ENCODE data around the gene TRABD. TPM values are rescaled to one million over a fixed set of nuclear protein-coding genes. Genes with fewer than 3 reads are reported as not detected.
"Not testable (repeated sequence)": the region's sequence is repeated elsewhere in the genome, so short reads cannot be mapped to it uniquely, and the experiment has no call there.

The TRABD gene
- total RNA-seq, 1 experiment from 2014 or later: 57.3 TPM

DNA sequence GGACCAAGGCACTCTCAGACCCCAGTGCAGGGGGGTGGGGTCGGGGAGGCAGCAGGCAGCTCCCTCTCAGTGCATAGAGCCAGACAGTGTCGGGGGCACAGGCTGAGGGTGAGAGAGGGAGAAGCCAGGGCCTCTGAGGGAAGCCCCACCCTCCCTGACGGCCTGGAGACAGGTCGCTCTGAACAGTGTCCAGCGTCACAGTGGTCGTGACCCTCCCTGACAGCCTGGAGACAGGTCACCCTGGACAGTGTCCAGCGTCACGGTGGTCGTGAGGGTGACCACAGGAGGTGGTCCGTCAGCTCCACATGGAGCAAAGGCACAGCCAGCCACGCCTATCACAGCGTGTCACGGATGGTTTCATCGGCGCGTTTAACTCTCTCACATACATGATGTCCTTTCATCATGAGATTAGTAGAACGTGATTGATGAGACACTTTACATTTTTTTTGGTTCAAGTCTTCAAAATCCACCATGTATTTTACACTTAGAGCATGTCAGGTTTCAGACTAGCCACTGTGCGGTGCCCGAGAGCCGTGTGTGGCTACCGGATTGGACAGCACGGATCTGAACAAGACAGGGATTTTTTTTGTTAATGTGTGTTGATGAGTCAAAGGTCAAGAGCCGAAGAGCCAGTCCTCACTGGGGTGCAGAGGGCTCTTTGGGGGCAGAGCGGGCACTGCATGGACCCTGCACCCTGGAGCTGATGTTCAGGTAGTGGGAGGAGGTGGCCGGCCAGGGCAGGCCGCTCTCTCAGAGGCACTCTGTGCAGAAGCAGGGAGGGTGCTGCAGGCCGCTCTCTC is 39.1 kb upstream of the TRABD start:
- intact Hi-C loops (cut with micrococcal nuclease; ENCODE audit: unreplicated experiment): loop anchor here (5.0 to 10.0 kb wide), 2 partner anchors 212 to 351 kb away; no protein-coding TSS in a partner anchor
- TF ChIP-seq, protein P1, sequence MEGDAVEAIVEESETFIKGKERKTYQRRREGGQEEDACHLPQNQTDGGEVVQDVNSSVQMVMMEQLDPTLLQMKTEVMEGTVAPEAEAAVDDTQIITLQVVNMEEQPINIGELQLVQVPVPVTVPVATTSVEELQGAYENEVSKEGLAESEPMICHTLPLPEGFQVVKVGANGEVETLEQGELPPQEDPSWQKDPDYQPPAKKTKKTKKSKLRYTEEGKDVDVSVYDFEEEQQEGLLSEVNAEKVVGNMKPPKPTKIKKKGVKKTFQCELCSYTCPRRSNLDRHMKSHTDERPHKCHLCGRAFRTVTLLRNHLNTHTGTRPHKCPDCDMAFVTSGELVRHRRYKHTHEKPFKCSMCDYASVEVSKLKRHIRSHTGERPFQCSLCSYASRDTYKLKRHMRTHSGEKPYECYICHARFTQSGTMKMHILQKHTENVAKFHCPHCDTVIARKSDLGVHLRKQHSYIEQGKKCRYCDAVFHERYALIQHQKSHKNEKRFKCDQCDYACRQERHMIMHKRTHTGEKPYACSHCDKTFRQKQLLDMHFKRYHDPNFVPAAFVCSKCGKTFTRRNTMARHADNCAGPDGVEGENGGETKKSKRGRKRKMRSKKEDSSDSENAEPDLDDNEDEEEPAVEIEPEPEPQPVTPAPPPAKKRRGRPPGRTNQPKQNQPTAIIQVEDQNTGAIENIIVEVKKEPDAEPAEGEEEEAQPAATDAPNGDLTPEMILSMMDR (IDR thresholded peaks at IDR 0.05; ENCODE audit: unreplicated experiment): peak; percentile 56
- peak; percentile 75 for DNase-seq
- no TSS peak for BruUV-seq (replicated peaks)
- peaks cover 62% of the 10 kb centered on the region for H3K27me3 Mint-ChIP-seq (ENCODE audit: unreplicated experiment)
- no peaks in the 10 kb centered on the region for H3K9me3 Mint-ChIP-seq (ENCODE audit: low read depth, unreplicated experiment)
- CTCF ChIA-PET: no interaction called here
- H3K4me3 Mint-ChIP-seq (ENCODE audit: low read depth, unreplicated experiment): no peak overlapping the region
- H3K4me1 Mint-ChIP-seq (ENCODE audit: low read depth, unreplicated experiment): peaks cover 16% of the 10 kb centered on the region
- no peaks in the 10 kb centered on the region for H3K36me3 Mint-ChIP-seq (ENCODE audit: insufficient read depth, unreplicated experiment)
- no peak overlapping the region for H3K27ac Mint-ChIP-seq (ENCODE audit: unreplicated experiment)

DNA sequence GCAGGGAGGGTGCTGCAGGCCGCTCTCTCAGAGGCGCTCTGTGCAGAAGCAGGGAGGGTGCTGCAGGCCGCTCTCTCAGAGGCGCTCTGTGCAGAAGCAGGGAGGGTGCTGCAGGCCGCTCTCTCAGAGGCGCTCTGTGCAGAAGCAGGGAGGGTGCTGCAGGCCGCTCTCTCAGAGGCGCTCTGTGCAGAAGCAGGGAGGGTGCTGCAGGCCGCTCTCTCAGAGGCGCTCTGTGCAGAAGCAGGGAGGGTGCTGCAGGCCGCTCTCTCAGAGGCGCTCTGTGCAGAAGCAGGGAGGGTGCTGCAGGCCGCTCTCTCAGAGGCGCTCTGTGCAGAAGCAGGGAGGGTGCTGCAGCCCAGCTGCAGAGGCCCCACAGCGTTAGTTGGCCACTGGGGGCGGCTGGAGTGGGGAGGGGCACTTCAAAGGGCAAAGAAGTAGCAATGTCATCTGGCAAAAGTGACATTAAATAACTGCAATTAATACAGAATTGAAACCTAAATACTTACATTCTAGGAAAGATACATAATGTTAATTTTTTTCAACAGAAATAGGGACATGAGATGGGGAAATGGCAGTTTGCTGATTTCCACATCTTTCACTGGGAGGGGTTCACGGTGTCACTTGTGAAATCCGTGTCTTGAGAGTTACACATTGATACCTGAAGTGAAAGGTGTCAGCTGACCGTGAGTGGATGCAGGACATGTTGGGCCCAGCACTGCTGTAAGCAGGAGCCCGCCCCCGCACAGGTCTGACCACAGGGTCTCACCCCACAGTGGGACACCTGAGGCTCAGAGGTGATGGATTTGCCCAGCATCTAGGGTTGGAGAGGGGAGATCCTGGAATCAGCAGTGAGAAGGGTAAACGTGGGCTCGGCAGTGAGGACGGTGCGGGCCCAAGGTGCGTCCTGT is 38.2 kb upstream of the TRABD start:
- not testable (repeated sequence) for H3K36me3 Mint-ChIP-seq (ENCODE audit: insufficient read depth, unreplicated experiment); H3K4me3 Mint-ChIP-seq (ENCODE audit: low read depth, unreplicated experiment); DNase-seq; BruUV-seq (replicated peaks); H3K9me3 Mint-ChIP-seq (ENCODE audit: low read depth, unreplicated experiment); H3K27ac Mint-ChIP-seq (ENCODE audit: unreplicated experiment)
- intact Hi-C loops (cut with micrococcal nuclease; ENCODE audit: unreplicated experiment): loop anchor here (5.0 to 10.0 kb wide), 2 partner anchors 213 to 350 kb away; no protein-coding TSS in a partner anchor
- peaks cover 53% of the 10 kb centered on the region for H3K27me3 Mint-ChIP-seq (ENCODE audit: unreplicated experiment)
- CTCF ChIA-PET: interaction anchor here (0.7 to 1.7 kb wide), 2 partner anchors 14 to 61 kb away, joined by 3 to 4 read pairs; no protein-coding TSS in a partner anchor
- peaks cover 16% of the 10 kb centered on the region for H3K4me1 Mint-ChIP-seq (ENCODE audit: low read depth, unreplicated experiment)

DNA sequence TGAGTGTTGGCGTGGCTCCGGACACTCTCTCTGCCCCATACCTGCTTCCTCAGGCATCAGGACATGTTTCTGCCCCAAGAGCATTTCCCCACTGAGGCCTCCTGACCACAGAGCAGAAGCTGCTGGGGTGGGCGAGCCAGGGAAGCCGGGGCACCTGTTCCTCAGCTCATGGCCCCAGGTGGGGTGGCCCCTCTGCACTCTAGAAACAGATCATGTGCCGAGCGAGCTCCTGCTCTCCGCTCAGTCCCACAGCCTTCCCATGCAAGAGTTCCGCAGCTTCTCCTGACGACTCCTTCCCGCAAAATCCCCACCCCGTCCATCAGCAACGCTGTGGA is 37.6 kb upstream of the TRABD start:
- CTCF ChIA-PET: interaction anchor here (0.7 to 1.7 kb wide), 2 partner anchors 13 to 60 kb away, joined by 3 to 4 read pairs; no protein-coding TSS in a partner anchor
- TF ChIP-seq, protein P1 (IDR thresholded peaks at IDR 0.05; ENCODE audit: unreplicated experiment): no peak
- no peaks in the 10 kb centered on the region for H3K9me3 Mint-ChIP-seq (ENCODE audit: low read depth, unreplicated experiment)
- peaks cover 16% of the 10 kb centered on the region for H3K4me1 Mint-ChIP-seq (ENCODE audit: low read depth, unreplicated experiment)
- DNase-seq: no peak
- peaks cover 47% of the 10 kb centered on the region for H3K27me3 Mint-ChIP-seq (ENCODE audit: unreplicated experiment)
- no peak overlapping the region for H3K27ac Mint-ChIP-seq (ENCODE audit: unreplicated experiment)
- no TSS peak for BruUV-seq (replicated peaks)
- no peak overlapping the region for H3K4me3 Mint-ChIP-seq (ENCODE audit: low read depth, unreplicated experiment)
- intact Hi-C loops (cut with micrococcal nuclease; ENCODE audit: unreplicated experiment): loop anchor here (5.0 to 10.0 kb wide), 2 partner anchors 213 to 349 kb away; no protein-coding TSS in a partner anchor
- H3K36me3 Mint-ChIP-seq (ENCODE audit: insufficient read depth, unreplicated experiment): no peaks in the 10 kb centered on the region

DNA sequence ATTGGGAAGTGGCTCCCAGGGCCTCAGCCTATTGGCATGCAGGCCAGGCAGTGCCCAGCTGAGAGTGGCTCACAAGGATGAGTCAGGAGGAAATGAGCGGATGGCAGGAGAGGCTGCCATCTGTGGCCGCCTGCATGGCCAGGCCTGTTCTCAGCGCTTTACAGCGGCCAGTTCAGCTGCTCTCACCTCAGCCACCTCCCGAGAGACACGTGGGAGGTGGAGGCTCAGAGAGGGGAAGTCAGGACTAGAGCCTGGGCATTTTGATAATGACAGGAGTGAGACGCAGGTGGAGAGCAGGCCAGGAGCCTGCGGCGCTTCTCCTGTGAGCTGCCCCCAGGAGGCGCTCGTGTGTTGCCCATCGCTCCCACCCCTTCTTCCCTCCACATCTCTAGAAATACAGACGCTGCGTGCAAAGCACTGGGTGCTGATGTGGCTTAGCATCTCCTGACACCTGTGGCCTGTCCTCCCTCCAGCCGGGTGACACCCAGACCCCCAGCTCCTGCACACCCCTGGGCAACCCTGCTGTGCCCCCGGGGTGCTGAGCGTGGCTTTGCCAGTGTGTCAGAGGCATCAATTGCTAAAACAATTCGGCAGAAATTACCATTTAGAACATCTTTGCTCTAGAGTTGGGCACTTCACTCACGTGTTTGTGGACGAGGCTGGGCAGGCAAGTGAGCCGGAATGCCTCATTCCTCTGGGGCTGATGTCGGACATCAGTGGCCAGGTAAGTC is 36.6 kb upstream of the TRABD start:
- TF ChIP-seq, protein P1 (IDR thresholded peaks at IDR 0.05; ENCODE audit: unreplicated experiment): peak; percentile 89
- H3K4me1 Mint-ChIP-seq (ENCODE audit: low read depth, unreplicated experiment): peaks cover 16% of the 10 kb centered on the region
- intact Hi-C loops (cut with micrococcal nuclease; ENCODE audit: unreplicated experiment): loop anchor here (1.0 to 10.0 kb wide), 3 partner anchors 60 to 348 kb away; no protein-coding TSS in a partner anchor
- no peaks in the 10 kb centered on the region for H3K36me3 Mint-ChIP-seq (ENCODE audit: insufficient read depth, unreplicated experiment)
- CTCF ChIA-PET: interaction anchor here (0.6 to 1.7 kb wide), 12 partner anchors 9 to 524 kb away, joined by 3 to 4 read pairs (median 3); no protein-coding TSS in a partner anchor
- no peak overlapping the region for H3K27ac Mint-ChIP-seq (ENCODE audit: unreplicated experiment)
- H3K27me3 Mint-ChIP-seq (ENCODE audit: unreplicated experiment): peaks cover 37% of the 10 kb centered on the region
- no peaks in the 10 kb centered on the region for H3K9me3 Mint-ChIP-seq (ENCODE audit: low read depth, unreplicated experiment)
- no TSS peak for BruUV-seq (replicated peaks)
- H3K4me3 Mint-ChIP-seq (ENCODE audit: low read depth, unreplicated experiment): no peak overlapping the region
- peak; percentile 80 for DNase-seq

All from Calu3 (cell line).